WERI-Rb-1 (cell line): Measurements from ENCODE around the gene MC3R.
"Not testable (repeated sequence)": the region's sequence is repeated elsewhere in the genome, so short reads cannot be mapped to it uniquely, and the experiment has no call there.

ENCODE experiments used
- DNase-seq: peaks from one replicate; pipeline ENCODE4 v3.0.0-alpha.2; 2020
- H3K27ac ChIP-seq: fragments of 250-450 bp; sonication (Bioruptor Pico); 2 replicates; pipeline ENCODE4 v1.5.1; 2020; ENCODE audit warnings: mild to moderate bottlenecking, moderate library complexity
- H3K27me3 ChIP-seq: fragments of 250-450 bp; sonication (Bioruptor Pico); 2 replicates; pipeline ENCODE4 v1.5.1; 2021; ENCODE audit warnings: mild to moderate bottlenecking, low read depth, moderate library complexity; ENCODE audit not compliant: insufficient read depth, severe bottlenecking
- H3K36me3 ChIP-seq: fragments of 250-450 bp; sonication (Bioruptor Pico); 2 replicates; pipeline ENCODE4 v1.5.1; 2020; ENCODE audit warnings: mild to moderate bottlenecking, moderate library complexity
- H3K4me3 ChIP-seq: 2 replicates; pipeline ENCODE4 v1.5.1; 2011; ENCODE audit warnings: low read depth, mild to moderate bottlenecking, control low read depth, low read length
- H3K9me3 ChIP-seq: fragments of 250-450 bp; sonication (Bioruptor Pico); 2 replicates; pipeline ENCODE4 v1.5.1; 2021; ENCODE audit warnings: mild to moderate bottlenecking, moderate library complexity; ENCODE audit not compliant: severe bottlenecking
- TF ChIP-seq, protein P1 (sequence below): IDR thresholded peaks from 2 replicates; pipeline ENCODE4 v1.5.1; 2011; ENCODE audit warnings: low read depth, mild to moderate bottlenecking, control low read depth, inconsistent platforms, low read length

The MC3R gene

DNA sequence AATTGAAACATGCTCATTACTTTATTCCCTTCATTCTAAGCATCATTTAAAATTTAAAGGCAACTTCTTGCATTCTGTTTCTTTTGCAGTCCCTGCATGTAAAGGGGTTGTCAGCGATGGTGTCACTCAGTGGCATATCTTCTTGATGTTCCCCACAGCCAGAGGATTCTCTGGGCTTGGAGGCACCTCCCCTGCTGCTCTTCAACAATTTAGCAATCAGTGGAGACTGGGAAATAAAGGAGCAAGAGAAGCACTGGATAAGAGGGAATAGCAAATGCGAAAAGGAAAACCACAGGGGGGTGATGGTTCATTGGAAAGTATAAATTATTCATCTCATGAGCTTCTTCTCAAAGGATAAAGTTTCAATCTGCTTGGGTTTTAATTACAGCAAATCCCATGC lies 30.7 kb upstream of the MC3R start:
- TF ChIP-seq, protein P1, sequence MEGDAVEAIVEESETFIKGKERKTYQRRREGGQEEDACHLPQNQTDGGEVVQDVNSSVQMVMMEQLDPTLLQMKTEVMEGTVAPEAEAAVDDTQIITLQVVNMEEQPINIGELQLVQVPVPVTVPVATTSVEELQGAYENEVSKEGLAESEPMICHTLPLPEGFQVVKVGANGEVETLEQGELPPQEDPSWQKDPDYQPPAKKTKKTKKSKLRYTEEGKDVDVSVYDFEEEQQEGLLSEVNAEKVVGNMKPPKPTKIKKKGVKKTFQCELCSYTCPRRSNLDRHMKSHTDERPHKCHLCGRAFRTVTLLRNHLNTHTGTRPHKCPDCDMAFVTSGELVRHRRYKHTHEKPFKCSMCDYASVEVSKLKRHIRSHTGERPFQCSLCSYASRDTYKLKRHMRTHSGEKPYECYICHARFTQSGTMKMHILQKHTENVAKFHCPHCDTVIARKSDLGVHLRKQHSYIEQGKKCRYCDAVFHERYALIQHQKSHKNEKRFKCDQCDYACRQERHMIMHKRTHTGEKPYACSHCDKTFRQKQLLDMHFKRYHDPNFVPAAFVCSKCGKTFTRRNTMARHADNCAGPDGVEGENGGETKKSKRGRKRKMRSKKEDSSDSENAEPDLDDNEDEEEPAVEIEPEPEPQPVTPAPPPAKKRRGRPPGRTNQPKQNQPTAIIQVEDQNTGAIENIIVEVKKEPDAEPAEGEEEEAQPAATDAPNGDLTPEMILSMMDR, result no peak
- Histone ChIP-seq H3K9me3 (no peaks in the 10 kb centered on the region), H3K4me3 (no peak overlapping the region), H3K27me3 (peaks cover 69% of the 10 kb centered on the region), H3K36me3 (no peaks in the 10 kb centered on the region), H3K27ac (no peak overlapping the region)
- DNase-seq, result no peak

DNA sequence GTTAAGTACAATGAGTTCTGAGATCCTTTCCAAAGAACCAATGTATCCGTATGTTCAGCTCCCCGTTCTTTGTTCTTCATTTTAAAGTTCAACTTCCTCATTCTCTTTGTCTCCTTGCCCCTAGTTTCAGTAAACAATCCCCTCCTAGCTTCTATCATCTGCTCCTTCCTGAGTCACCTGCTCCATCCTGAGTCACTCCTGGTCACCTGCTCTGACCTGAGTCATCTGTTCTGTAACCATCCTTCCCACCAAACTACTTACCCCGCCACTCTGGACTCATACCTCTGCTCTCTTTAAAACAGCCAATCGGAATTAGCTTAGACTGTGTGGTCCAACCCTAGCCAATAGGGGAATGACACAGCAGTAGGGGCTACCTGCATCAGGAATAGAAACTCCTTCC lies 27.3 kb upstream of the MC3R start:
- H3K4me3 ChIP-seq, H3K36me3 ChIP-seq, H3K27ac ChIP-seq, DNase-seq: not testable (repeated sequence)
- peaks cover 69% of the 10 kb centered on the region for H3K27me3 ChIP-seq
- peaks cover 10% of the 10 kb centered on the region for H3K9me3 ChIP-seq

DNA sequence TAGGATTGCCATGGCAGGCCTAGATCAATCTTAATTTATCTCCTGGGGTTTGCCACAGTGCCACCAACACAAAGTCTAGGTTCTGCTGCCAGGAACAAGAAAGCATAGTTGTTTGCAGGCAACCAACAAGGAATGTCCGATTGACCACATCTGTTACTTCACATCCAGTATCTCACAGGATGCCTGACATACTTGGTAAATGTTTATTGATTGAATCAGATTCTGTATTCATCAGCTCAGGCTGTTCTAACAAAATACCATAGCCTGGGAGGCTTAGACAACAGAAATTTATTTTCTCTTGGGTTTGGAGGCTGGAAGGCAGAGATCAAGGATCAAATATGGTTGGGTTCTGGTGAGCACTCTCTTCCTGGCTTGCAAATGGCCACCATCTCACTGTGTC lies 26.3 kb upstream of the MC3R start:
- no peak for DNase-seq
- H3K9me3 ChIP-seq, result peaks cover 10% of the 10 kb centered on the region
- H3K36me3 ChIP-seq, result no peaks in the 10 kb centered on the region
- peaks cover 69% of the 10 kb centered on the region for H3K27me3 ChIP-seq
- TF ChIP-seq, protein P1, result no peak
- H3K4me3 ChIP-seq, result no peak overlapping the region
- no peak overlapping the region for H3K27ac ChIP-seq

DNA sequence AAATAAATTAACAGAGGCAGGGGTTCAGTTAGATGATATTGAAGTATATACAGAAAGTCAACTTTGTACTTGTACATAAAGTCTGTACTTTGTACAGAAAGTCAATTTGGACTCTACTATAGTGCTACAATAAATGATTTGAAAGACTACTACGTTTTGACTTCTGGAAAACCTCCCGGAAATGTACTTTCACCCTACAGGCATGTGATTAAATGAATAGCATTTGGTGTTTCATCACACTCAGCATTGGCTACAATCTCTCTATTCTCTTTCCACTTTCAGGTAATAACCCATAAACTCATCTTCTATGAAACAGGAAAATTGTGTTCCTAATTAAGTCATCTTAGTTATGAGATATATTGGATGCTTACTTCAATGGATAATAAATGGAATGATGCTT lies 25.6 kb upstream of the MC3R start:
- H3K27me3 ChIP-seq, result peaks cover 64% of the 10 kb centered on the region
- H3K36me3 ChIP-seq, result no peaks in the 10 kb centered on the region
- H3K27ac ChIP-seq, result no peak overlapping the region
- H3K9me3 ChIP-seq, result peaks cover 10% of the 10 kb centered on the region
- H3K4me3 ChIP-seq, result no peak overlapping the region
- no peak for DNase-seq
- TF ChIP-seq, protein P1, result no peak

DNA sequence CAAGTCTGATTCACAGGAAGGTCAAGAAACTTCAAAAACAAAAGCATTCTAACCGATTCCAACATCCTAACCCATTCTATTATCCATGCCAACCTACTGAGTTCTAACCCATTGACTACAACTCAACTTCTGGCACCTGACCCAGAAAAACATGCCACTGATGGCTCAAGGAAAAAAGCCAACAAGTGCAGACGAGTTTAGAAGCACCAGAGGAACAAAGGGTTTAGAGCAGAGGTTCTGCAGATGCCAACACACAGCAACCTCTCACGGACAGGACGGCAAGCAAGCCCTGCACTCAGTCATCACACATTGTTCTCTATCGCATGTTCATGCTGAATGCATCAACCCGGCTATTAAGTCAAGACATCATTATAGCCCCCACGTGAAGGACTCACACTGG lies 25.2 kb upstream of the MC3R start:
- H3K36me3 ChIP-seq, result no peaks in the 10 kb centered on the region
- H3K27me3 ChIP-seq, result peaks cover 65% of the 10 kb centered on the region
- peaks cover 10% of the 10 kb centered on the region for H3K9me3 ChIP-seq
- no peak overlapping the region for H3K27ac ChIP-seq
- H3K4me3 ChIP-seq, result no peak overlapping the region
- no peak for DNase-seq
- TF ChIP-seq, protein P1, result no peak

DNA sequence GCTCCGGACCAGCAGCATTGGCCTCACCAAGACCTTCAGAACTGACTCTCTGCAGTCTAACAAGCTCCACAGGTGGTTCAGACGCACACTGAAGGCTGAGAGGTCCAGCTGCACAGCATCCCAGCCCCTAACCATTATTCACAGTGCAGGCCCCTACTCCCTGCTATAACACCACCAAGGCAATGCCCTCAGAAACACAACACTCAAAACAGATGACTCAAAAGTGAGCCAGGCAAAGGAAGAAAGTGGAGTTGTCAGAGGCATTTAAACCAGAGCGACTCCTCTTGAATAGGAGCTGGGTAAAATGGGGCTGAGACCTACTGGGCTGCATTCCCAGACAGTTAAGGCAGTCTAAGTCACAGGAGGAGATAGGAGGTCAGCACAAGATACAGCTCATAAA lies 20.5 kb upstream of the MC3R start:
- Histone ChIP-seq H3K27me3 (peaks cover 67% of the 10 kb centered on the region), H3K4me3 (no peak overlapping the region), H3K36me3 (no peaks in the 10 kb centered on the region), H3K27ac (no peak overlapping the region), H3K9me3 (peaks cover 10% of the 10 kb centered on the region)
- no peak for DNase-seq
- TF ChIP-seq, protein P1, result no peak
